Suprapubic skin (tissue), 4 donors: Measurements from ENCODE around the gene OPA3.

Experiments used
- CTCF ChIP-seq, 2 donors: fragments of 200-600 bp in 1 of 2; fragments of 450-650 bp in 1 of 2; sonication (generic) in 1 of 2; IDR thresholded peaks; one replicate each; pipeline ENCODE4 v1.5.1; 2016 to 2019; ENCODE audit warnings: antibody characterized with exemption in 2 of 2, mild to moderate bottlenecking in 1 of 2, moderate library complexity in 1 of 2
- POLR2A ChIP-seq, 2 donors: fragments of 450-650 bp; IDR thresholded peaks; one replicate each; pipeline ENCODE4 v1.6.1; 2017; ENCODE audit warnings: antibody characterized with exemption in 2 of 2, mild to moderate bottlenecking in 2 of 2, moderate library complexity in 2 of 2
- POLR2AphosphoS5 ChIP-seq, 3 donors: sonication (generic); formaldehyde crosslinking; IDR thresholded peaks; one replicate each; pipeline ENCODE4 v1.6.1; 2017; ENCODE audit warnings: antibody characterized with exemption in 3 of 3

GRCh38 chr19:45503909-45504308, 80.7 kb downstream of the OPA3 start:
- TF ChIP-seq CTCF (IDR thresholded peaks at IDR 0.05), result no peak
- TF ChIP-seq POLR2A (IDR thresholded peaks at IDR 0.05), result no peak
- no peak for TF ChIP-seq POLR2AphosphoS5 (IDR thresholded peaks at IDR 0.05)
